H9 (cell line): ENCODE data around the gene LLGL2. TPM values are rescaled to one million over a fixed set of nuclear protein-coding genes. Genes with fewer than 3 reads are reported as not detected.

Experiments
- DNase-seq: peaks from one replicate; pipeline ENCODE4 v3.0.0-alpha.2; 2017
- H2AFZ ChIP-seq: one replicate; pipeline ENCODE4 v1.6.1; 2013; ENCODE audit warnings: mild to moderate bottlenecking, low read length, control low read depth, moderate library complexity
- H2AK5ac ChIP-seq: 2 replicates; pipeline ENCODE4 v1.6.1; 2013; ENCODE audit warnings: low read length, control low read depth, mixed read lengths; ENCODE audit not compliant: insufficient read length
- H2BK120ac ChIP-seq: one replicate; pipeline ENCODE4 v1.6.1; 2013; ENCODE audit warnings: low read depth, mild to moderate bottlenecking, low read length, control low read depth, inconsistent platforms; ENCODE audit not compliant: poor library complexity, severe bottlenecking
- H2BK12ac ChIP-seq: 2 replicates; pipeline ENCODE4 v1.6.1; 2013; ENCODE audit warnings: low read length, control low read depth, mixed read lengths, low read depth; ENCODE audit not compliant: insufficient read length
- H2BK15ac ChIP-seq: 2 replicates; pipeline ENCODE4 v1.6.1; 2013; ENCODE audit warnings: low read depth, low read length, control low read depth
- H2BK20ac ChIP-seq: one replicate; pipeline ENCODE4 v1.6.1; 2013; ENCODE audit warnings: low read depth, mild to moderate bottlenecking, low read length, control low read depth, inconsistent platforms; ENCODE audit not compliant: poor library complexity, severe bottlenecking
- H2BK5ac ChIP-seq: 2 replicates; pipeline ENCODE4 v1.6.1; 2013; ENCODE audit warnings: low read length, control low read depth, mixed read lengths; ENCODE audit not compliant: insufficient read length
- H3K14ac ChIP-seq: 2 replicates; pipeline ENCODE4 v1.6.1; 2013; ENCODE audit warnings: low read length, control low read depth; ENCODE audit not compliant: insufficient read depth
- H3K18ac ChIP-seq: 2 replicates; pipeline ENCODE4 v1.6.1; 2013; ENCODE audit warnings: low read depth, mild to moderate bottlenecking, mixed read lengths, low read length, control low read depth; ENCODE audit not compliant: insufficient read length
- H3K23ac ChIP-seq: 2 replicates; pipeline ENCODE4 v1.6.1; 2013; ENCODE audit warnings: low read length, control low read depth, mixed read lengths, low read depth; ENCODE audit not compliant: insufficient read length
- H3K23me2 ChIP-seq: 2 replicates; pipeline ENCODE4 v1.6.1; 2013; ENCODE audit warnings: low read depth, mild to moderate bottlenecking, mixed read lengths, low read length, control low read depth; ENCODE audit not compliant: insufficient read length, poor library complexity, severe bottlenecking
- H3K27ac ChIP-seq: 2 replicates; pipeline ENCODE4 v1.5.1; 2013; ENCODE audit warnings: low read length, control low read depth, mixed read lengths, low read depth; ENCODE audit not compliant: insufficient read length
- H3K27me3 ChIP-seq: 2 replicates; pipeline ENCODE4 v1.6.1; 2013; ENCODE audit warnings: low read length, control low read depth, inconsistent platforms; ENCODE audit not compliant: insufficient read depth
- H3K4ac ChIP-seq: 2 replicates; pipeline ENCODE4 v1.6.1; 2013; ENCODE audit warnings: low read depth, mild to moderate bottlenecking, control low read depth, inconsistent platforms, low read length, moderate library complexity
- H3K4me1 ChIP-seq: 2 replicates; pipeline ENCODE4 v1.6.1; 2013; ENCODE audit warnings: low read length, control low read depth, inconsistent platforms; ENCODE audit not compliant: insufficient read depth
- H3K4me2 ChIP-seq: 2 replicates; pipeline ENCODE4 v1.6.1; 2013; ENCODE audit warnings: low read length, control low read depth, mixed read lengths; ENCODE audit not compliant: insufficient read length, insufficient read depth
- H3K56ac ChIP-seq: 2 replicates; pipeline ENCODE4 v1.6.1; 2013; ENCODE audit warnings: low read depth, mild to moderate bottlenecking, mixed read lengths, low read length, control low read depth; ENCODE audit not compliant: insufficient read length
- H3K79me1 ChIP-seq: 2 replicates; pipeline ENCODE4 v1.6.1; 2013; ENCODE audit warnings: low read depth, mild to moderate bottlenecking, moderate library complexity, low read length, control low read depth, inconsistent platforms; ENCODE audit not compliant: insufficient read depth, poor library complexity, severe bottlenecking
- H3K79me2 ChIP-seq: 2 replicates; pipeline ENCODE4 v1.6.1; 2013; ENCODE audit warnings: low read length, control low read depth, inconsistent platforms; ENCODE audit not compliant: insufficient read depth
- H3K9ac ChIP-seq: 2 replicates; pipeline ENCODE4 v1.6.1; 2013; ENCODE audit warnings: low read length, control low read depth, mixed read lengths; ENCODE audit not compliant: insufficient read length; ENCODE audit errors: extremely low read depth
- H3K9me3 ChIP-seq: one replicate; pipeline ENCODE4 v1.6.1; 2013; ENCODE audit warnings: low read depth, low read length, inconsistent platforms; ENCODE audit not compliant: control insufficient read depth
- H3T11ph ChIP-seq: one replicate; pipeline ENCODE4 v1.6.1; 2013; ENCODE audit warnings: mild to moderate bottlenecking, low read length, control low read depth, inconsistent platforms
- H4K20me1 ChIP-seq: one replicate; pipeline ENCODE4 v1.6.1; 2013; ENCODE audit not compliant: control insufficient read depth, insufficient read length, insufficient read depth
- H4K5ac ChIP-seq: 2 replicates; pipeline ENCODE4 v1.6.1; 2013; ENCODE audit warnings: low read depth, mild to moderate bottlenecking, mixed read lengths, low read length, control low read depth; ENCODE audit not compliant: insufficient read length
- H4K8ac ChIP-seq: replicated peaks from 2 replicates; pipeline ENCODE4 v1.6.1; 2013; ENCODE audit warnings: low read length, control low read depth, mixed read lengths, low read depth; ENCODE audit not compliant: insufficient read length
- H4K91ac ChIP-seq: 2 replicates; pipeline ENCODE4 v1.6.1; 2013; ENCODE audit warnings: low read depth, mild to moderate bottlenecking, moderate library complexity, mixed read lengths, low read length, control low read depth; ENCODE audit not compliant: insufficient read length
- H3K27ac Mint-ChIP-seq, 3 experiments: 2 replicates in 2 of 3; 3 replicates in 1 of 3; pipeline ENCODE4 v1.8.0; 2020 to 2021; ENCODE audit warnings: mixed read lengths in 3 of 3, mild to moderate bottlenecking in 1 of 3, moderate library complexity in 1 of 3
- H3K27me3 Mint-ChIP-seq: 2 replicates; pipeline ENCODE4 v1.8.0; 2021; ENCODE audit warnings: low read depth, mild to moderate bottlenecking, moderate library complexity, mixed read lengths
- H3K36me3 Mint-ChIP-seq, 3 experiments: 2 replicates in 2 of 3; 3 replicates in 1 of 3; pipeline ENCODE4 v1.8.0; 2020 to 2021; ENCODE audit warnings: low read depth in 3 of 3, mixed read lengths in 3 of 3; ENCODE audit not compliant: insufficient read depth in 1 of 3
- H3K4me1 Mint-ChIP-seq, 2 experiments: 2 replicates each; pipeline ENCODE4 v1.8.0; 2020; ENCODE audit warnings: mixed read lengths in 2 of 2
- H3K4me3 Mint-ChIP-seq, 2 experiments: 2 replicates in 1 of 2; 3 replicates in 1 of 2; pipeline ENCODE4 v1.8.0; 2020 to 2021; ENCODE audit warnings: mild to moderate bottlenecking in 2 of 2, mixed read lengths in 2 of 2, moderate library complexity in 1 of 2
- H3K9me3 Mint-ChIP-seq, 2 experiments: 2 replicates in 1 of 2; 3 replicates in 1 of 2; pipeline ENCODE4 v1.8.0; 2020; ENCODE audit warnings: mild to moderate bottlenecking in 2 of 2, mixed read lengths in 2 of 2, moderate library complexity in 1 of 2
- CTCF ChIP-seq: fragments of 200-600 bp; sonication (generic); conservative IDR thresholded peaks from 3 replicates; pipeline ENCODE4 v1.8.0; 2021; ENCODE audit warnings: antibody characterized with exemption, mild to moderate bottlenecking
- WGBS: extraction: QIAGEN DNeasy Blood & Tissue Kit; methylation state at CpG from one replicate; pipeline ENCODE4 v1.1.7; 2013; ENCODE audit warnings: missing lambda C conversion rate, low lambda C conversion rate, mixed read lengths; ENCODE audit not compliant: insufficient read length; ENCODE audit errors: extremely low coverage; 5-methylcytosine and 5-hydroxymethylcytosine counted together
- total RNA-seq: library from RNA; stranded (reverse); gene quantifications from 2 replicates; pipeline ENCODE4 v1.2.1, GENCODE V29; 2021

LLGL2 gene
- total RNA-seq, 1 experiment from 2014 or later = 90.4 TPM

- Histone ChIP-seq H3K23me2 (no peaks in the 10 kb centered on the region), H3K23ac (no peak overlapping the region), H2BK20ac (no peak overlapping the region), H3T11ph (no peak overlapping the region), H3K4ac (no peak overlapping the region), H2BK15ac (no peak overlapping the region), H3K14ac (no peak overlapping the region; the same call in 1 of the 2 replicates), H3K4me1 (no peaks in the 10 kb centered on the region), H3K79me2 (no peaks in the 10 kb centered on the region), H4K8ac (no peak overlapping the region), H3K4me2 (no peak overlapping the region), H3K9me3 (no peaks in the 10 kb centered on the region), H2AK5ac (no peak overlapping the region), H2BK5ac (no peak overlapping the region), H4K5ac (no peak overlapping the region), H3K9ac (no peak overlapping the region), H3K56ac (no peak overlapping the region), H2BK120ac (no peak overlapping the region), H2AFZ (no peak overlapping the region), H3K18ac (no peak overlapping the region), H2BK12ac (no peak overlapping the region), H3K27me3 (no peaks in the 10 kb centered on the region), H3K27ac (no peak overlapping the region), H4K20me1 (no peaks in the 10 kb centered on the region), H3K79me1 (no peaks in the 10 kb centered on the region), H4K91ac (no peak overlapping the region)
- Mint-ChIP-seq H3K9me3 (no peaks in the 10 kb centered on the region), H3K4me1 (no peaks in the 10 kb centered on the region), H3K4me3 (no peak overlapping the region), H3K27ac (peak overlapping the region in 1 of 3 experiments; percentile 68; a peak in 2 of 7 replicates), H3K27me3 (no peaks in the 10 kb centered on the region; the same call in 1 of the 2 replicates), H3K36me3 (peaks cover 0 to 51% (median 49%) of the 10 kb centered on the region in 3 experiments; a peak in 5 of 7 replicates)
- WGBS = no CpG with 5 or more reads among the region's 11 CpGs
- TF ChIP-seq CTCF = no peak
- DNase-seq = no peak
Measured at GRCh38 chr17:75496005-75496404, 29.5 kb upstream of the LLGL2 start.
